Measurements from ENCODE around the gene FAIM2.

DNA sequence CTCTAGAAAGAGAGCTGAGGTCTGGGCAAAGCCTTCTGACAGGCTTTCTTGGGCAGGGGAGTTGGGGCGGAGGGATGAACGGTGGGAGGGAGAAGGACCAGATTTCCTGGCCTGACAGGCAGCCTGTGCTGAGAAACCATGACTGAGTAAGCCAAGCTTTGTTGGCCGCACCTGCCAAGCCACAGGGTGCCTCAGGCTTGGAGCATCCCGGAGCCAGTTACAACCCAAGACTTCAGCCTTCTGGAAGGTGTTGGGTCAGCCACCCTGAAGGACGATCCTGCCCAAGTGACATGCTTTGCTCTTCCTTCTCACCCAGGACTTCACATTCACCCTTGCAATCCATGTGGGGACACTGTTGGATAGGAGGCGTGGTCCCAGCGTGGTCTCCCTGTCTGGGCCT, 25.9 kb upstream of the FAIM2 start:
- TF ChIP-seq EP300 (IDR thresholded peaks at IDR 0.05), result no peak
- TF ChIP-seq, protein P1, sequence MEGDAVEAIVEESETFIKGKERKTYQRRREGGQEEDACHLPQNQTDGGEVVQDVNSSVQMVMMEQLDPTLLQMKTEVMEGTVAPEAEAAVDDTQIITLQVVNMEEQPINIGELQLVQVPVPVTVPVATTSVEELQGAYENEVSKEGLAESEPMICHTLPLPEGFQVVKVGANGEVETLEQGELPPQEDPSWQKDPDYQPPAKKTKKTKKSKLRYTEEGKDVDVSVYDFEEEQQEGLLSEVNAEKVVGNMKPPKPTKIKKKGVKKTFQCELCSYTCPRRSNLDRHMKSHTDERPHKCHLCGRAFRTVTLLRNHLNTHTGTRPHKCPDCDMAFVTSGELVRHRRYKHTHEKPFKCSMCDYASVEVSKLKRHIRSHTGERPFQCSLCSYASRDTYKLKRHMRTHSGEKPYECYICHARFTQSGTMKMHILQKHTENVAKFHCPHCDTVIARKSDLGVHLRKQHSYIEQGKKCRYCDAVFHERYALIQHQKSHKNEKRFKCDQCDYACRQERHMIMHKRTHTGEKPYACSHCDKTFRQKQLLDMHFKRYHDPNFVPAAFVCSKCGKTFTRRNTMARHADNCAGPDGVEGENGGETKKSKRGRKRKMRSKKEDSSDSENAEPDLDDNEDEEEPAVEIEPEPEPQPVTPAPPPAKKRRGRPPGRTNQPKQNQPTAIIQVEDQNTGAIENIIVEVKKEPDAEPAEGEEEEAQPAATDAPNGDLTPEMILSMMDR (IDR thresholded peaks at IDR 0.05), result no peak
- TF ChIP-seq POLR2A (IDR thresholded peaks at IDR 0.05; ENCODE audit: low read depth), result no peak
- TF ChIP-seq POLR2AphosphoS5 (IDR thresholded peaks at IDR 0.05), result no peak

All from esophagus muscularis mucosa (tissue), 4 donors.